Ovary (tissue), 3 donors: ENCODE results near the gene DENND1A.

ENCODE experiments used
- EP300 ChIP-seq: sonication (generic); formaldehyde crosslinking; IDR thresholded peaks from one replicate; pipeline ENCODE4 v1.6.1; 2017; ENCODE audit warnings: antibody characterized with exemption
- POLR2A ChIP-seq: fragments of 450-650 bp; IDR thresholded peaks from one replicate; pipeline ENCODE4 v1.6.1; 2017; ENCODE audit warnings: antibody characterized with exemption, mild to moderate bottlenecking, moderate library complexity
- TF ChIP-seq, protein P1 (sequence below), 3 donors: fragments of 450-650 bp in 2 of 3; fragments of 200-600 bp in 1 of 3; IDR thresholded peaks; one replicate each; pipeline versions ENCODE4 v1.5.1 to v1.8.0; 2016 to 2022; ENCODE audit warnings: antibody characterized with exemption in 3 of 3, mild to moderate bottlenecking in 1 of 3
- donor health status: DM: no; HTN: no; CAD: no.

DNA sequence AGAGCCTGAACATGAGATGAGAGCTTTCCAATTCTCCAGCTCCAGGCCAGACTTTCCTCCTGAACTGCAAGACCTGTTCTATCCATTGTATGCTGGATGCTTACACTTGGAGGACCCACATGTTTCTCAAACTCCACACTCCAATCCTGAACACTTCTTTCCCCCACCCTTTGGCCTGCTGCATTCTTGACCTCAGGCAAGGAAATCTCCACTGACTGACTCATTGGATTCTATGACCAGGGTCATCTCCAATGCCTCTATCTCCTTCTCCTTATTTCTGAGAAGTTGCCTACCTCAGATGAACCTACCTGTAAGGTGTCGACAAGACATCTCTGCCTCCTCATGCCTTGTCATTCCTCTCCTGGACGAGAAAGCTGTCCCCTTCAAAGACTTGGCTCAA is 420.3 kb downstream of the DENND1A start:
- TF ChIP-seq, protein P1, sequence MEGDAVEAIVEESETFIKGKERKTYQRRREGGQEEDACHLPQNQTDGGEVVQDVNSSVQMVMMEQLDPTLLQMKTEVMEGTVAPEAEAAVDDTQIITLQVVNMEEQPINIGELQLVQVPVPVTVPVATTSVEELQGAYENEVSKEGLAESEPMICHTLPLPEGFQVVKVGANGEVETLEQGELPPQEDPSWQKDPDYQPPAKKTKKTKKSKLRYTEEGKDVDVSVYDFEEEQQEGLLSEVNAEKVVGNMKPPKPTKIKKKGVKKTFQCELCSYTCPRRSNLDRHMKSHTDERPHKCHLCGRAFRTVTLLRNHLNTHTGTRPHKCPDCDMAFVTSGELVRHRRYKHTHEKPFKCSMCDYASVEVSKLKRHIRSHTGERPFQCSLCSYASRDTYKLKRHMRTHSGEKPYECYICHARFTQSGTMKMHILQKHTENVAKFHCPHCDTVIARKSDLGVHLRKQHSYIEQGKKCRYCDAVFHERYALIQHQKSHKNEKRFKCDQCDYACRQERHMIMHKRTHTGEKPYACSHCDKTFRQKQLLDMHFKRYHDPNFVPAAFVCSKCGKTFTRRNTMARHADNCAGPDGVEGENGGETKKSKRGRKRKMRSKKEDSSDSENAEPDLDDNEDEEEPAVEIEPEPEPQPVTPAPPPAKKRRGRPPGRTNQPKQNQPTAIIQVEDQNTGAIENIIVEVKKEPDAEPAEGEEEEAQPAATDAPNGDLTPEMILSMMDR (IDR thresholded peaks at IDR 0.05), result no peak
- no peak for TF ChIP-seq POLR2A
- TF ChIP-seq EP300, result no peak
